HG03135 (cell line): ENCODE results near the gene NKX6-2.
"Not testable (repeated sequence)": the region's sequence is repeated elsewhere in the genome, so short reads cannot be mapped to it uniquely, and the experiment has no call there.

Experiments used
- ATAC-seq: cut with Tn5 transposase; IDR thresholded peaks from one replicate; pipeline ENCODE4 v1.9.1; 2021; ENCODE audit warnings: mild to moderate bottlenecking, moderate library complexity; ENCODE audit not compliant: unreplicated experiment

NKX6-2 gene

DNA sequence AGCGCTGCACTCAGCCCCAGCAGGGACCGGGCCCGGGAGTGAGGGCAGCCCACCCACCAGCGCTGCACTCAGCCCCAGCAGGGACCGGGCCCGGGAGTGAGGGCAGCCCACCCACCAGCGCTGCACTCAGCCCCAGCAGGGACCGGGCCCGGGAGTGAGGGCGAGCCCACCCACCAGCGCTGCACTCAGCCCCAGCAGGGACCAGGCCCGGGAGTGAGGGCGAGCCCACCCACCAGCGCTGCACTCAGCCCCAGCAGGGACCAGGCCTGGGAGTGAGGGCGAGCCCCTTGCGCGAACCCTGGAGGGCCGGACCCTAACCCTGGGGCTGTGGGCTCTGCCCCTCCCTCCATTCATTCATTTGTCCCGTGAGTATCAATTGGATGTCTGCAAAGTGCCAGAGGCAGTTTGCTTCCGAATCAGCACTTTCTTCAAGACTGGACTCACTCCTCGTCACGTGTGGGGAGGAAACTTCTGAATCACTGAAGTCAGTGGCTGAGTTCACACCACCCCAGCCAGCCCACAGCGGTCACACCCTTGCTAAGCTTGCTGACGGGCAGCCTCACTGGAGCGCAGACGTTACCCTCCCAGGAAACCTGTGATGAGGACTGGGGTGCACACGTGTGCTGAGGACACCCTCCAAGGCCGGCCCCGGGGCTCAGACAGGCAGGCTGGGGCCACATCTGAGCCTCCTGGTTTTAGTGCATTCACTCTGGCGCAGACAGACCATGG is 42.6 kb downstream of the NKX6-2 start:
- not testable (repeated sequence) for ATAC-seq

DNA sequence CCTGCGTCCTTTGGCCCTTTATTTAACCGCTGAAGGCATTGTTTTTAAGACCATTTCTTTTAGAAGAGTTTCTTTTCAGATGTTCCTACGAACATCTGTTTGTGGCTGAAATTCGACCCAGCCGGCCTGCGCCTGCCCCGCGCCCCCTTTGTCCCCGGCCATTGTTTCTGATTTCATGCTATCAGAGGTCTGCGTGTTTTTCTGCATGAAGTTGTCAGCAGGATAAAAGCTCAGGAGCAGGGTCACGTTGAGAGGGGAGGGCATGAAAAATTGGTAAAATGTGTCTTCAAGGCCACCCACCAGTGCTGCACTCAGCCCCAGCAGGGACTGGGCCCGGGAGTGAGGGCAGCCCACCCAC is 43.1 kb downstream of the NKX6-2 start:
- no peak for ATAC-seq

DNA sequence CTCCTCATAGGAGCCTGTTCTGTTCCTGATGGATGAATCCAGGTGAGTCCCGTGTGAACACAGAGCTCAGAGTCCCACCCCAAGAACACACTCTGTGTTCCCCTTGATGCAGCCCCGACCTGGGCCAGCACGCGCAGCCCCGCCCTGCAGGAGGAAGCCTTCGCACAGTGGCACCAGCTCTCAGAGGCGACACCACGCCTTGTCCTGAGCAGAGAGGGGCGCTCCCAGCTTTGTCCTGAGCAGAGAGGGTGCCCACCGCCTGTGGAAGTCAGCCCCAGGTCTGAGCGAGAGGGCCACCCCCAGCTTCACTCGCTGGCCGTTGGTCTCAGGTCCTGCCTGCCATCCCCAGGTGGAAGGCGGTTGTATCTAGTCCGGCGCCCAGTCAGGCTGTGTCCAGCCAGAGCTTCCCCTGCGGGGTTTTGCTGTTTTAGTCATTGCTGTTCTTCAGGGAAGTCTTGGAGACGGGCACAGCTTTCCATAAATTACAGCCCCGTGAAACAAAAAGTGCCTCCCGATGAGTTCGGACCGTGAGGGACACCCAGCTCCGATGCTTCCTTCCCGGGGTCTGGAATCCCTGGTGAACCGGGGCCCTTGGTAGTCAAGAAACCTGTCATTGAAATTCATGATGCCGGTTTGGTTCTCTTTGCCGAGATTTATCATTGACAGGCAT is 43.6 kb downstream of the NKX6-2 start:
- ATAC-seq = no peak

DNA sequence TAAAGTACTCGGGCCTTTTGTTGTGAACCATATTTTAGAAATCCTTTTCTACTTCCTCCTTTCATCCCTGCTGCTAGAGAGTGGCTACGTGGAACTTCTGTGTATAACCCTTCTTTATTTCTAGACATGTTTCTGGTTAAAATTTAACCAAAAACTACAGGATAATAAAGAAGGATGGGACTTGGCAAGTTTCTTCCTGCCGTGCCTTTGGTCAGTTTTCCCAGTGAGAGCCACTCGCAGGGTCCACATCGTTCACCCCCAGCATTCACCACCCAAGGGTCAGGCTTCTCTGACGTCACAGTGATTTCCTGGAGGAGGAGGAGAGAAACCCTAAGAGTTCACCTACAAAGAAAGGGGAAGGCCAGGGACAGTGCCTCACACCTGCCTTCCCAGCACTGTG is 45.4 kb downstream of the NKX6-2 start:
- no peak for ATAC-seq

DNA sequence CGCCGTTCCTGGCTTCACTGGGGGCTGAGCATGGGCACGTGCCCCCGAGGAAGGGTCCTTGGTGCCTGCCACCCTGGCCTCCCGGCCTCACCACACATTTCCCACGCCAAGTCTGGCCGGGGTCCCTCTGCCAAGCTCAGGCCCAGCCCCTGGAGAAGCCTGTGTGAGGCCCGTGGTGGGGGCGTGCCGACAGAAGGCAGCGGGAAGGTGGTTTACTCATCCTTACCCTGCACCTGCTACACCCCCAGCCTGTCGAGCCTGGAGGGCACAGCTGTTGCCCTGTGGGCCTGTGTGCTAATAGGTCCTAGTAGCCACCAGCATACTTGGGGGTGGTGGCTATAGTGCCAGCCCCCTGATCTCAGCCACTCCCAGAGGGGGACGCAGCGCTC is 46.7 kb downstream of the NKX6-2 start:
- no peak for ATAC-seq

DNA sequence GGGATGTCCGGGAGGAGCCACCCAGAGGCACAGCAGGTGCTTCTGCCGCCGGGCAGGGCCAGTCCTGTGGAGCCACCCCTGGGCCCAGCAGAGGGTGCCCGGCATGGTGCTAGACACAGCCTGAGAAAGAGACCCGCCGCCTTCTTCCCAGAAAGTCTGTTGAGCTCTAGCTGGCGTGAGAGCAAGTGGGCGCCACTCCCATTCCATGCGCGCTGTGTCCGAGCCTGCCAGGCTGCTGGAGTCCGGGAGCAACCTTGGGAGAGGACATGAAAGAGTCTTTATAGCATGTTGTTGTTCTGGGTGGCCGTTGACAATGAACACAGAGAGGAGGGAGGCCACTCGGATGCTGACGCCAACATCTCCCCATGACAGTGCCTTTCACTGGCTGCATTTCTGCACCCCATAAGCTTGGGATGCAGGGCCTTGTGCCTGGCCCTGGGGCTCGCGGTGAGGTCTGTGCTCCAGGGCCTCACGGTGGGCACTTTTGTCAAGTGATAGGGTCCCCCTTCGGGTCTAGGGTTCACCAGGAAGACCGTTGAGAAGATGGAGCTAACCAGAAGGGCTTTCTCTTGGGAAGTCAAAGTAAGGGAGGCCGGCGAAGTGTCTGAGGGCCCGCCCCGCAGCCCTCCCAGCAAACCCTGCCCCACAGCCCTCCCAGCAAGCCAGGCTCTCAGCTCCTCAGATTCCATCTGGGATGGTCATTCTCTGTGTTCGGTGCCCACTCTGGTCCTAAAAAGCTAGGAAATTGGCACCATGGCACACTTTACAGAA is 47.3 kb downstream of the NKX6-2 start:
- no peak for ATAC-seq

DNA sequence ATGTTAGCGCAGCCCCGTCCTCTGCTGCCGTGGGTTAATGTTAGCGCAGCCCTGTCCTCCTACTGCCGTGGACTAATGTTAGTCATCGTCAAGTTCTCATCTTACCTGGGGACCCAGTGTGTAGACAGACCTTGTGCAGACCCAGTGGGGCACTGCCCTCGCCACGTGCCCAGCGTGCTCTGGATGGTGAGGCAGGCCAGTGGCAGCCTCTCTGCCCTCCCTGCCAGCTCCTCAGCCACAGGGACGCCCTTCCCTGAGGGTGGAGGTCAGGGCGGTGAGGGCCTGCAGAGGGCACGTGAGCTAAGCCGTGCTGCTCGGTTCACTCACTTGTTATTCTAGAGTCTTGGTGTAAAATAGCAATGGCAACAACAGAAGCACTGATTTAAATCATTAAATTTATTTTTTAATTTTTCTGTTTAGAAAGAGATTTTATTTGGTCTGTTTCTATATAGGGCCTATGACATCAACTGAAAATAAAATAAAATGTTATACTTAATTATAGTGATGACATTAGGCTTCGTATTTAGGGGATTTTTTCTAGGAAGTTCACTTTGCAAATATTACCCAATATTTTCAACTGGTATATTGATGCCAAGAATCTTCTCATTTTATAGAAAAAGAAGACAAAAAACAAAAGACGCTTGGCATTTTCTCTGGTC is 48.4 kb downstream of the NKX6-2 start:
- no peak for ATAC-seq

DNA sequence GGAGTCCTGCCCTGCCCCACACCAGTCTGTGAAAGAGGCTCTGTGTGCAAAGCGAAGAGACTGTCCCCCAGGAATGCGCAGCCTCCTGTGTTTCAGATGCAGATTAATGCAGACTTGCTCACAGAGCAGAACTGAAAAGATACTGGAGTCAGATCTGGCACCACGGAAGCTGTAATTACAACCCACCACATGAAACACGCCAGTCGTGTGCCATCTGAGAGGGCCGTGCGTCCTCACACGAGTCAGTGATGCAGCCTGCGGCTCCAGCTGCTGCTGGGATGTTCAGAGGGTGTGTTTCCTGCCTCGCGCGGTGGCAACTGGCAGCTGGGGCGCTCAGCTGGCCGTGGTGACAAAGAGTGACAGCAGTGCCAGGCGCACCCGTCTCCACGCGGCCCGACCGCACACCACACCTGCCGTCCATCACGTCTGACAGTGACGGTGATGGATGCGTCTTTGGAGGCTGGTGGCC is 50.0 kb downstream of the NKX6-2 start:
- no peak for ATAC-seq

DNA sequence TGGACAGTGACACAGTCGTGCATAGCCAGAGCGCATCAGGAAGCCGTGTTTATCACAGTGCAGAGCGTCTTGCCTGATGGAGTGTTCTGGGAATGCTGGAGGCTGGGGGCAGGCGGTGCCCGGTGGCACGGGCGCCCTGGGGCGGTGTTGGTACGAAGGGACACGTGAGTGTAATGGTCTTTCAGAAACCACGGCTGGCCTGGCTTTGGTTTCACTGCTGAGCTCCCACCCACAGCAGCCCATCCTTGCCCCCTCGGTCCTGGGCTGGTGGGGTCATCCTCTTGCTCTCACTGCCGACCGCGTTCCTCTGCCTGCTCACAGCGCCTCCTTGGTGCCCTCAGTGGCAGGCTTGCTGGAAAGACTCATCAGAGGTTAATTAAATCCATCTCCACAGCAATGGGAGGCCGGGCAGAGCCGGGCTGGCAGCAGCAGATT is 50.6 kb downstream of the NKX6-2 start:
- ATAC-seq = no peak

DNA sequence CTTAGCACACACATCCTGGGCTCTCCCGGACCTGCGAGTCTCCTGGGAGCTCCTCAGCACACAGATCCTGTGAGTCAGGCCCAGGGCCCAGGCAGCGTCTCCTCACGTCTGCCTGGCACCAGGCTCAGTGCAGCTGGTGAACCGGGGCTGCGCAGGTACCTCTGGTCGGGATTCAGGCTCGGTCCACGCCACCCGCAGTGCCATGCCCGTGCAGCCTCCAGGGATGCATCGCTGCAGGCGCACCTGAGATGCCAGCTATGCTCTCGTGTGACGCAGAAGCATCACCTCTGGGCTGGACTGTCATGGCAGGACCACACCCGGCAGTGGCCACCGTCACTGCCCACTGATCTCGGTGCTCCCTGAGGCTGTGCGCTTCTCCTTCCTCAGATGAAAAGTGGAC is 52.0 kb downstream of the NKX6-2 start:
- no peak for ATAC-seq
